Measurements from ENCODE around the gene R3HDM2.

R3HDM2 gene

DNA sequence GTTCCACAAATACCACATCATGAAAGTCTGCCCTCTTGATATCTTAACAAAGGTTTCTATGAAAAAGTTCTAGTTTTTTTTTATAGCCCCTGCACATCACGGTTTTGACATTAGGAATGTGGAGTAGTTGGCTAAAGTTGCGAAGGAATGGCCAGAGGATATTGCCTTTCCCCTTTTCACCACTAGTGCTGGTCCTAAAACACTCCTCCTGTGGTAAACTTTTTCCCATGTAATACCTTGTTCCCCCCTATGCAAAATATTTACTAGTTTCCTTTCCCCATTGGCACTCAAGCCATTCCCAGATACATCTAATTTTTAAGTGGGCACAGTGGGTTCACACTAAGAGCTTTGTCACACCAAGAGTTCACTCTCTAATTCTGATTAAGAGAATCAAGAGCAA is 33.4 kb downstream of the R3HDM2 start:
- Histone ChIP-seq H3K9me2 (ENCODE audit: low read depth, low read length) (no peaks in the 10 kb centered on the region), H3K9ac (ENCODE audit: low read length) (no peak overlapping the region), H3K36me3 (ENCODE audit: insufficient read depth, low read length) (peaks cover 23% of the 10 kb centered on the region), H3K27me3 (ENCODE audit: insufficient read depth, low read length) (no peaks in the 10 kb centered on the region), H3K79me2 (ENCODE audit: insufficient read depth, low read length) (no peaks in the 10 kb centered on the region; the same call in 1 of the 2 replicates), H4K20me1 (ENCODE audit: insufficient read depth, low read length) (no peaks in the 10 kb centered on the region), H3K4me3 (ENCODE audit: low read depth, low read length, poor library complexity, severe bottlenecking) (no peak overlapping the region), H3K4me1 (ENCODE audit: insufficient read depth, low read length, severe bottlenecking) (peaks cover 4% of the 10 kb centered on the region), H3K4me2 (ENCODE audit: low read length) (no peak overlapping the region), H2AFZ (ENCODE audit: low read length) (no peak overlapping the region), H3K9me3 (ENCODE audit: low read length) (no peaks in the 10 kb centered on the region), H3F3A (ENCODE audit: insufficient read depth, low read length) (no peaks in the 10 kb centered on the region), H3K27ac (ENCODE audit: low read depth, low read length, poor library complexity, severe bottlenecking) (no peak overlapping the region)
- TF ChIP-seq EZH2 (IDR thresholded peaks at IDR 0.05; ENCODE audit: borderline replicate concordance, low read length) = no peak
- TF ChIP-seq, protein P1, sequence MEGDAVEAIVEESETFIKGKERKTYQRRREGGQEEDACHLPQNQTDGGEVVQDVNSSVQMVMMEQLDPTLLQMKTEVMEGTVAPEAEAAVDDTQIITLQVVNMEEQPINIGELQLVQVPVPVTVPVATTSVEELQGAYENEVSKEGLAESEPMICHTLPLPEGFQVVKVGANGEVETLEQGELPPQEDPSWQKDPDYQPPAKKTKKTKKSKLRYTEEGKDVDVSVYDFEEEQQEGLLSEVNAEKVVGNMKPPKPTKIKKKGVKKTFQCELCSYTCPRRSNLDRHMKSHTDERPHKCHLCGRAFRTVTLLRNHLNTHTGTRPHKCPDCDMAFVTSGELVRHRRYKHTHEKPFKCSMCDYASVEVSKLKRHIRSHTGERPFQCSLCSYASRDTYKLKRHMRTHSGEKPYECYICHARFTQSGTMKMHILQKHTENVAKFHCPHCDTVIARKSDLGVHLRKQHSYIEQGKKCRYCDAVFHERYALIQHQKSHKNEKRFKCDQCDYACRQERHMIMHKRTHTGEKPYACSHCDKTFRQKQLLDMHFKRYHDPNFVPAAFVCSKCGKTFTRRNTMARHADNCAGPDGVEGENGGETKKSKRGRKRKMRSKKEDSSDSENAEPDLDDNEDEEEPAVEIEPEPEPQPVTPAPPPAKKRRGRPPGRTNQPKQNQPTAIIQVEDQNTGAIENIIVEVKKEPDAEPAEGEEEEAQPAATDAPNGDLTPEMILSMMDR (IDR thresholded peaks at IDR 0.05; ENCODE audit: low read length) = no peak

DNA sequence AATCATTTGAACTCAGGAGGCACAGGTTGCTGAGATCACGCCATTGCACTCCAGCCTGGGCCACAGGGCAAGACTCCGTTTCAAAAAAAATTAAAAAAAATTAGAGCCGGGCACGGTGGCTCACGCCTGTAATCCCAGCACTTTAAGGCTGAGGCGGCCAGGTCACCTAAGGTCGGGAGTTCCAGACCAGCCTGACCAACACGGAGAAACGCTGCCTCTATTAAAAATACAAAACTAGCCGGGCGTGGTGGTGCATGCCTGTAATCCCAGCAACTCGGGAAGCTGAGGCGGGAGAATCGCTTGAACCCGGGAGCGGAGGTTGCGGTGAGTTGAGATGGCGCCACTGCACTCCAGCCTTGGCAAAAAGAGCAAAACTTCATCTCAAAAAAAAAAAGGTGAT is 35.7 kb downstream of the R3HDM2 start:
- H3K4me1 ChIP-seq (ENCODE audit: insufficient read depth, low read length, severe bottlenecking) = no peaks in the 10 kb centered on the region
- H3K36me3 ChIP-seq (ENCODE audit: insufficient read depth, low read length) = peaks cover 35% of the 10 kb centered on the region
- no peak overlapping the region for H3K4me2 ChIP-seq (ENCODE audit: low read length)
- H3K9ac ChIP-seq (ENCODE audit: low read length) = no peak overlapping the region
- H3K9me2 ChIP-seq (ENCODE audit: low read depth, low read length) = no peaks in the 10 kb centered on the region
- H3K79me2 ChIP-seq (ENCODE audit: insufficient read depth, low read length) = no peaks in the 10 kb centered on the region; the same call in 1 of the 2 replicates
- H3K9me3 ChIP-seq (ENCODE audit: low read length) = no peaks in the 10 kb centered on the region
- no peak for TF ChIP-seq EZH2 (IDR thresholded peaks at IDR 0.05; ENCODE audit: borderline replicate concordance, low read length)
- TF ChIP-seq, protein P1 (IDR thresholded peaks at IDR 0.05; ENCODE audit: low read length) = no peak
- no peaks in the 10 kb centered on the region for H3F3A ChIP-seq (ENCODE audit: insufficient read depth, low read length)
- no peak overlapping the region for H2AFZ ChIP-seq (ENCODE audit: low read length)
- no peak overlapping the region for H3K4me3 ChIP-seq (ENCODE audit: low read depth, low read length, poor library complexity, severe bottlenecking)
- no peaks in the 10 kb centered on the region for H3K27me3 ChIP-seq (ENCODE audit: insufficient read depth, low read length)
- no peaks in the 10 kb centered on the region for H4K20me1 ChIP-seq (ENCODE audit: insufficient read depth, low read length)
- no peak overlapping the region for H3K27ac ChIP-seq (ENCODE audit: low read depth, low read length, poor library complexity, severe bottlenecking)

DNA sequence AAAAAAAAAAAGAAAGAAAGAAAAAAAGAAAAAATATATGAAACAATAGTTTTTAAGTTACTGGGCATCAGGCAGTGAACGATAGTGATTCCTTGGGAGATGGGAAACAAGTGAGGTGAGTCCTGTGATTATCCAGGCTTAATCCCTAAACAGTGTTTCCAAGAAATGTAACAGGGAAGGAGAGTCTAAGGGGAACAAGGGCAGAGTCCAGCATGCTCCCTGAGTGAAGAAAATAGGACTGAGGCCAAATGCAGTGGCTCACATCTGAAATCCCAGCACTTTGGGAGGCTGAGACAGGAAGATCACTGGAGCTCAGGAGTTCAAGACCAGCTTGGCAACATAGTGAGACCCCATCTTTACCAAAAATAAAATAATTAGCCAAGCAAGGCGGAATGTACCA is 40.7 kb downstream of the R3HDM2 start:
- Histone ChIP-seq H3K4me2 (ENCODE audit: low read length) (no peak overlapping the region), H3K79me2 (ENCODE audit: insufficient read depth, low read length) (no peaks in the 10 kb centered on the region), H3K27ac (ENCODE audit: low read depth, low read length, poor library complexity, severe bottlenecking) (no peak overlapping the region), H2AFZ (ENCODE audit: low read length) (no peak overlapping the region), H3K27me3 (ENCODE audit: insufficient read depth, low read length) (no peaks in the 10 kb centered on the region), H4K20me1 (ENCODE audit: insufficient read depth, low read length) (no peaks in the 10 kb centered on the region), H3F3A (ENCODE audit: insufficient read depth, low read length) (no peaks in the 10 kb centered on the region), H3K9me2 (ENCODE audit: low read depth, low read length) (no peaks in the 10 kb centered on the region), H3K4me3 (ENCODE audit: low read depth, low read length, poor library complexity, severe bottlenecking) (no peak overlapping the region), H3K9ac (ENCODE audit: low read length) (no peak overlapping the region), H3K36me3 (ENCODE audit: insufficient read depth, low read length) (peaks cover 34% of the 10 kb centered on the region), H3K4me1 (ENCODE audit: insufficient read depth, low read length, severe bottlenecking) (no peaks in the 10 kb centered on the region), H3K9me3 (ENCODE audit: low read length) (no peaks in the 10 kb centered on the region)
- no peak for TF ChIP-seq EZH2 (IDR thresholded peaks at IDR 0.05; ENCODE audit: borderline replicate concordance, low read length)
- TF ChIP-seq, protein P1 (IDR thresholded peaks at IDR 0.05; ENCODE audit: low read length) = no peak

Measured in OCI-LY1 (cell line).